Measurements from ENCODE around the gene CHRNA5.
"Not testable (repeated sequence)": the region's sequence is repeated elsewhere in the genome, so short reads cannot be mapped to it uniquely, and the experiment has no call there.

Gene CHRNA5

GRCh38 chr15:78605201-78605600, 39.9 kb downstream of the CHRNA5 start:
- Histone ChIP-seq H3K4me3 (replicated peaks; ENCODE audit: low read depth, low read length) (no peak overlapping the region), H3K36me3 (ENCODE audit: control insufficient read depth, insufficient read depth, low read length) (no peaks in the 10 kb centered on the region), H3K27me3 (replicated peaks; ENCODE audit: control insufficient read depth, insufficient read depth, low read length) (no peaks in the 10 kb centered on the region)
- TF ChIP-seq CTCF (IDR thresholded peaks at IDR 0.05; ENCODE audit: insufficient read depth, low read length, poor library complexity, severe bottlenecking) = no peak
- no peak for DNase-seq (ENCODE audit: extremely low read depth, insufficient read length)

GRCh38 chr15:78605680-78606079, 40.4 kb downstream of the CHRNA5 start:
- H3K36me3 ChIP-seq (ENCODE audit: control insufficient read depth, insufficient read depth, low read length) = no peaks in the 10 kb centered on the region
- no peak overlapping the region for H3K4me3 ChIP-seq (replicated peaks; ENCODE audit: low read depth, low read length)
- TF ChIP-seq CTCF (IDR thresholded peaks at IDR 0.05; ENCODE audit: insufficient read depth, low read length, poor library complexity, severe bottlenecking) = no peak
- H3K27me3 ChIP-seq (replicated peaks; ENCODE audit: control insufficient read depth, insufficient read depth, low read length) = no peaks in the 10 kb centered on the region
- DNase-seq (ENCODE audit: extremely low read depth, insufficient read length) = no peak

- not testable (repeated sequence) for H3K36me3 ChIP-seq (ENCODE audit: control insufficient read depth, insufficient read depth, low read length); H3K4me3 ChIP-seq (replicated peaks; ENCODE audit: low read depth, low read length); DNase-seq (ENCODE audit: extremely low read depth, insufficient read length); H3K27me3 ChIP-seq (replicated peaks; ENCODE audit: control insufficient read depth, insufficient read depth, low read length)
Measured at GRCh38 chr15:78609551-78609950, 44.2 kb downstream of the CHRNA5 start.

- no peaks in the 10 kb centered on the region for H3K27me3 ChIP-seq (replicated peaks; ENCODE audit: control insufficient read depth, insufficient read depth, low read length)
- TF ChIP-seq CTCF (IDR thresholded peaks at IDR 0.05; ENCODE audit: insufficient read depth, low read length, poor library complexity, severe bottlenecking) = no peak
- no peak overlapping the region for H3K4me3 ChIP-seq (replicated peaks; ENCODE audit: low read depth, low read length)
- no peak for DNase-seq (ENCODE audit: extremely low read depth, insufficient read length)
- H3K36me3 ChIP-seq (ENCODE audit: control insufficient read depth, insufficient read depth, low read length) = no peaks in the 10 kb centered on the region
Measured at GRCh38 chr15:78614021-78614420, 48.7 kb downstream of the CHRNA5 start.

- H3K27me3 ChIP-seq (replicated peaks; ENCODE audit: control insufficient read depth, insufficient read depth, low read length) = no peaks in the 10 kb centered on the region; the same call in 1 of the 2 replicates
- TF ChIP-seq CTCF (IDR thresholded peaks at IDR 0.05; ENCODE audit: insufficient read depth, low read length, poor library complexity, severe bottlenecking) = no peak
- no peaks in the 10 kb centered on the region for H3K36me3 ChIP-seq (ENCODE audit: control insufficient read depth, insufficient read depth, low read length)
- no peak for DNase-seq (ENCODE audit: extremely low read depth, insufficient read length)
- no peak overlapping the region for H3K4me3 ChIP-seq (replicated peaks; ENCODE audit: low read depth, low read length)
Measured at GRCh38 chr15:78615151-78615589, 49.9 kb downstream of the CHRNA5 start.

- no peak for DNase-seq (ENCODE audit: extremely low read depth, insufficient read length)
- Histone ChIP-seq H3K36me3 (ENCODE audit: control insufficient read depth, insufficient read depth, low read length) (no peaks in the 10 kb centered on the region), H3K4me3 (replicated peaks; ENCODE audit: low read depth, low read length) (no peak overlapping the region), H3K27me3 (replicated peaks; ENCODE audit: control insufficient read depth, insufficient read depth, low read length) (no peaks in the 10 kb centered on the region; the same call in 1 of the 2 replicates)
- no peak for TF ChIP-seq CTCF (IDR thresholded peaks at IDR 0.05; ENCODE audit: insufficient read depth, low read length, poor library complexity, severe bottlenecking)
Measured at GRCh38 chr15:78616506-78616905, 51.2 kb downstream of the CHRNA5 start.
